Endothelial cell of umbilical vein (primary cell): ENCODE data around the gene SLC16A6.

Experiments used
- FOS ChIP-seq: IDR thresholded peaks from 2 replicates; pipeline ENCODE4 v1.6.1; 2011; ENCODE audit warnings: mild to moderate bottlenecking, low read length, moderate library complexity, borderline replicate concordance; ENCODE audit not compliant: insufficient read depth
- MYC ChIP-seq: IDR thresholded peaks from one replicate; pipeline ENCODE4 v1.6.1; 2011; ENCODE audit warnings: mild to moderate bottlenecking, low read depth, low read length
- POLR2A ChIP-seq: IDR thresholded peaks from 2 replicates; pipeline ENCODE4 v1.6.1; 2012; ENCODE audit warnings: low read depth, mild to moderate bottlenecking, control low read depth, low read length
- TF ChIP-seq, protein P1 (sequence below), 2 donors: IDR thresholded peaks; 1 replicate in 1 of 2; 2 replicates in 1 of 2; pipeline ENCODE4 v1.5.1; 2011; ENCODE audit warnings: low read length in 2 of 2, mild to moderate bottlenecking in 2 of 2, moderate library complexity in 2 of 2, control low read depth in 1 of 2, inconsistent platforms in 1 of 2, low read depth in 1 of 2; ENCODE audit not compliant: insufficient read depth in 1 of 2; ENCODE audit errors: extremely low read depth in 1 of 2
- TF ChIP-seq, protein P2 (sequence below): IDR thresholded peaks from 2 replicates; pipeline ENCODE4 v1.6.1; 2011; ENCODE audit not compliant: insufficient read depth, insufficient read length

DNA sequence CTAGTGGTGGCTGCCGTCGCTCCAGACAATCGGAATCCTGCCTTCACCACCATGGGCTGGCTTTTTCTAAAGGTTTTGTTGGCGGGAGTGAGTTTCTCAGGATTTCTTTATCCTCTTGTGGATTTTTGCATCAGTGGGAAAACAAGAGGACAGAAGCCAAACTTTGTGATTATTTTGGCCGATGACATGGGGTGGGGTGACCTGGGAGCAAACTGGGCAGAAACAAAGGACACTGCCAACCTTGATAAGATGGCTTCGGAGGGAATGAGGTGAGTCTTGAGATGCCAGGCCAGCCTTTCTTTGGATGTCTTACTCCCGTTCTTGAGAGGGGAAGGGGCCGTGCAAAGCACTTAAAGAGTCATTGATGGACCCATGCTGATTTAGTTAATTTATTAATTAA is 16.5 kb upstream of the SLC16A6 start:
- TF ChIP-seq, protein P1, sequence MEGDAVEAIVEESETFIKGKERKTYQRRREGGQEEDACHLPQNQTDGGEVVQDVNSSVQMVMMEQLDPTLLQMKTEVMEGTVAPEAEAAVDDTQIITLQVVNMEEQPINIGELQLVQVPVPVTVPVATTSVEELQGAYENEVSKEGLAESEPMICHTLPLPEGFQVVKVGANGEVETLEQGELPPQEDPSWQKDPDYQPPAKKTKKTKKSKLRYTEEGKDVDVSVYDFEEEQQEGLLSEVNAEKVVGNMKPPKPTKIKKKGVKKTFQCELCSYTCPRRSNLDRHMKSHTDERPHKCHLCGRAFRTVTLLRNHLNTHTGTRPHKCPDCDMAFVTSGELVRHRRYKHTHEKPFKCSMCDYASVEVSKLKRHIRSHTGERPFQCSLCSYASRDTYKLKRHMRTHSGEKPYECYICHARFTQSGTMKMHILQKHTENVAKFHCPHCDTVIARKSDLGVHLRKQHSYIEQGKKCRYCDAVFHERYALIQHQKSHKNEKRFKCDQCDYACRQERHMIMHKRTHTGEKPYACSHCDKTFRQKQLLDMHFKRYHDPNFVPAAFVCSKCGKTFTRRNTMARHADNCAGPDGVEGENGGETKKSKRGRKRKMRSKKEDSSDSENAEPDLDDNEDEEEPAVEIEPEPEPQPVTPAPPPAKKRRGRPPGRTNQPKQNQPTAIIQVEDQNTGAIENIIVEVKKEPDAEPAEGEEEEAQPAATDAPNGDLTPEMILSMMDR (IDR thresholded peaks at IDR 0.05; ENCODE audit: extremely low read depth in 1 of 2, insufficient read depth in 1 of 2, low read depth in 1 of 2, low read length in 2 of 2): no peak
- no peak for TF ChIP-seq POLR2A
- TF ChIP-seq MYC: no peak
- no peak for TF ChIP-seq FOS
- TF ChIP-seq, protein P2, sequence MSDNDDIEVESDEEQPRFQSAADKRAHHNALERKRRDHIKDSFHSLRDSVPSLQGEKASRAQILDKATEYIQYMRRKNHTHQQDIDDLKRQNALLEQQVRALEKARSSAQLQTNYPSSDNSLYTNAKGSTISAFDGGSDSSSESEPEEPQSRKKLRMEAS: no peak
